SJCRH30 (cell line): Measurements from ENCODE around the gene LIG3. TPM values are rescaled to one million over a fixed set of nuclear protein-coding genes. Genes with fewer than 3 reads are reported as not detected.
"Not testable (repeated sequence)": the region's sequence is repeated elsewhere in the genome, so short reads cannot be mapped to it uniquely, and the experiment has no call there.

Experiments used
- DNase-seq, 2 experiments: peaks; one replicate each; pipeline ENCODE4 v3.0.0-alpha.2; 2015 to 2020
- H3K27ac ChIP-seq: fragments of 250-450 bp; sonication (Bioruptor Pico); 2 replicates; pipeline ENCODE4 v1.5.1; 2020; ENCODE audit warnings: mild to moderate bottlenecking, moderate library complexity
- H3K27me3 ChIP-seq: fragments of 250-450 bp; sonication (Bioruptor Pico); 2 replicates; pipeline ENCODE4 v1.5.1; 2020; ENCODE audit warnings: mild to moderate bottlenecking, moderate library complexity
- H3K36me3 ChIP-seq: fragments of 250-450 bp; sonication (Bioruptor Pico); 2 replicates; pipeline ENCODE4 v1.5.1; 2020; ENCODE audit warnings: mild to moderate bottlenecking, moderate library complexity
- H3K4me1 ChIP-seq: fragments of 250-450 bp; sonication (Bioruptor Pico); 2 replicates; pipeline ENCODE4 v1.5.1; 2020; ENCODE audit warnings: mild to moderate bottlenecking, moderate library complexity
- H3K4me3 ChIP-seq: fragments of 250-450 bp; sonication (Bioruptor Pico); 2 replicates; pipeline ENCODE4 v1.5.1; 2020; ENCODE audit warnings: mild to moderate bottlenecking, moderate library complexity
- H3K9me3 ChIP-seq: fragments of 250-450 bp; sonication (Bioruptor Pico); replicated peaks from 2 replicates; pipeline ENCODE4 v1.5.1; 2020; ENCODE audit warnings: mild to moderate bottlenecking, moderate library complexity
- total RNA-seq: library from RNA; depleted of rRNA; stranded (reverse); fragments of >200 nt; shearing (Covaris generic); gene quantifications from 2 replicates; pipeline ENCODE4 v1.2.3, GENCODE V29; 2014

Gene LIG3
- total RNA-seq, 1 experiment from 2014 or later, result 90.6 TPM

GRCh38 chr17:34990921-34991365 is 10.6 kb downstream of the LIG3 start:
- H3K27me3 ChIP-seq, result no peaks in the 10 kb centered on the region
- no peaks in the 10 kb centered on the region for H3K9me3 ChIP-seq
- no peak for DNase-seq
- H3K4me3 ChIP-seq, result no peak overlapping the region
- H3K36me3 ChIP-seq, result peaks cover 84% of the 10 kb centered on the region
- no peaks in the 10 kb centered on the region for H3K4me1 ChIP-seq
- H3K27ac ChIP-seq, result no peak overlapping the region

- DNase-seq, result no peak
- H3K9me3 ChIP-seq, result no peaks in the 10 kb centered on the region
- H3K27ac ChIP-seq, result no peak overlapping the region
- no peak overlapping the region for H3K4me3 ChIP-seq
- H3K4me1 ChIP-seq, result no peaks in the 10 kb centered on the region
- H3K36me3 ChIP-seq, result peaks cover 84% of the 10 kb centered on the region
- no peaks in the 10 kb centered on the region for H3K27me3 ChIP-seq
Measured at GRCh38 chr17:34991606-34992005, 11.3 kb downstream of the LIG3 start.

- Histone ChIP-seq H3K27ac (no peak overlapping the region), H3K27me3 (no peaks in the 10 kb centered on the region), H3K4me3 (no peak overlapping the region), H3K36me3 (peaks cover 86% of the 10 kb centered on the region), H3K9me3 (no peaks in the 10 kb centered on the region), H3K4me1 (no peaks in the 10 kb centered on the region)
- no peak for DNase-seq
Measured at GRCh38 chr17:34993031-34993430, 12.7 kb downstream of the LIG3 start.

- peaks cover 88% of the 10 kb centered on the region for H3K36me3 ChIP-seq
- no peak overlapping the region for H3K4me3 ChIP-seq
- no peaks in the 10 kb centered on the region for H3K9me3 ChIP-seq
- H3K27me3 ChIP-seq, result no peaks in the 10 kb centered on the region
- DNase-seq, result no peak
- H3K27ac ChIP-seq, result no peak overlapping the region
- H3K4me1 ChIP-seq, result no peaks in the 10 kb centered on the region
Measured at GRCh38 chr17:34996422-34997285, 16.3 kb downstream of the LIG3 start.

- peaks cover 86% of the 10 kb centered on the region for H3K36me3 ChIP-seq
Measured at GRCh38 chr17:34997355-34997862, 17.1 kb downstream of the LIG3 start.

DNA sequence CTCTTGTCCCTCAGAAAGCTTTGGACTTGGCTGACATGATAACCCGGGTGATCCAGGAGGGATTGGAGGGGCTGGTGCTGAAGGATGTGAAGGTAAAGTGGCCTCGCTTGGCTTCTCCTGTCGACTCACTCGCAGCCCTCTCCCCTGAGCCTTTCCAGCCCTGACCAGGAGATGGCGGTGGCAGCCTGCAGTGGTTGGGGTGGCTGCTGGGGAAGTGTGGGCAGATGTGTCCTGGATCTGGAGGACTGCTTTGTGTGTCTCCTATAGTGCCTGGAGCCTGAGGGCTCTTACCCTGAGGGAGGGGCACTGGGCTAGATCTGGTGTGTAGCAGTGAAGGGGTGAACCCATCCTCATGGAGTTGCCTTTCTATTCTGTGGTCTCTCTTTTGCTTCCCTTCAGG is 17.9 kb downstream of the LIG3 start:
- DNase-seq, result peak; percentile 45 to 65
- H3K9me3 ChIP-seq, result no peaks in the 10 kb centered on the region
- no peak overlapping the region for H3K4me3 ChIP-seq
- H3K4me1 ChIP-seq, result no peaks in the 10 kb centered on the region
- H3K27me3 ChIP-seq, result no peaks in the 10 kb centered on the region
- no peak overlapping the region for H3K27ac ChIP-seq
- H3K36me3 ChIP-seq, result peaks cover 81% of the 10 kb centered on the region

More at GRCh38 chr17:34997355-34997862, 17.1 kb downstream of the LIG3 start:
- no peaks in the 10 kb centered on the region for H3K9me3 ChIP-seq
- no peaks in the 10 kb centered on the region for H3K4me1 ChIP-seq
- no peak overlapping the region for H3K27ac ChIP-seq
- no peaks in the 10 kb centered on the region for H3K27me3 ChIP-seq
- no peak overlapping the region for H3K4me3 ChIP-seq
- no peak for DNase-seq

DNA sequence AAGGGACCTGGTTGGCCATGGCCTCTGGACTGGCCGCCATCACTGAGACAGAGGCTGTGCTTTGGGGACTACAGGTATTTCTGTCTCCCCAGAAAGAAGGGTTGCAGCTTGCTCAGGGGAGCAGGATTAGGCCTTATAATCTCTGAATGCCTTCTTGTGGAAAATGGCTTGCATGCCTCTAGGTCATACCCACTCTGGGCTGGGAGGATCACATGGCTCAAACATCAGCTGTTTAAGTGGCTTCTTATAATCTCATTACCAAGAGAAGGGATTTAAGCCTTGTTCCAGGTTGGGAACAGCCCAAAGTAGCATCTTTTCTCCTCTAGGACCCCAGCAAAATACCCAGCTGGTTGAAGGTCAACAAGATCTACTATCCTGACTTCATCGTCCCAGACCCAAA is 19.1 kb downstream of the LIG3 start:
- H3K27me3 ChIP-seq, result no peaks in the 10 kb centered on the region
- peaks cover 83% of the 10 kb centered on the region for H3K36me3 ChIP-seq
- no peak for DNase-seq
- H3K27ac ChIP-seq, result no peak overlapping the region
- no peaks in the 10 kb centered on the region for H3K9me3 ChIP-seq
- no peaks in the 10 kb centered on the region for H3K4me1 ChIP-seq
- H3K4me3 ChIP-seq, result no peak overlapping the region

DNA sequence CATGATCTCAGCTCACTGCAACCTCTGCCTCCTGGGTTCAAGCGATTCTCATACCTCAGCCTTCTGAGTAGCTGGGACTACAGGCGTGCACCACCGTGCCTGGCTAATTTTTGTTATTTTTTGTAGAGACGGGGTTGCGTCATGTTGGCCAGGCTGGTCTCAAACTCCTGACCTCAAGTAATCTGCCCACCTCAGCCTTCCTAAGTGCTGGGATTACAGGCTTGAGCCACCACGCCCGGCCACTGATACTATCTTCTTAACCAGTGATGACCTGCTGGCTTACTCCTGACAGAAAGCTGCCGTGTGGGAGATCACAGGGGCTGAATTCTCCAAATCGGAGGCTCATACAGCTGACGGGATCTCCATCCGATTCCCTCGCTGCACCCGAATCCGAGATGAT is 20.7 kb downstream of the LIG3 start:
- not testable (repeated sequence) for H3K27ac ChIP-seq, DNase-seq, H3K4me1 ChIP-seq, H3K27me3 ChIP-seq, H3K9me3 ChIP-seq, H3K4me3 ChIP-seq
- peaks cover 82% of the 10 kb centered on the region for H3K36me3 ChIP-seq

GRCh38 chr17:35001549-35001948 is 21.2 kb downstream of the LIG3 start:
- H3K27ac ChIP-seq, result no peak overlapping the region
- H3K4me3 ChIP-seq, result no peak overlapping the region
- H3K36me3 ChIP-seq, result peaks cover 77% of the 10 kb centered on the region
- H3K4me1 ChIP-seq, result no peaks in the 10 kb centered on the region
- no peaks in the 10 kb centered on the region for H3K9me3 ChIP-seq
- H3K27me3 ChIP-seq, result no peaks in the 10 kb centered on the region
- no peak for DNase-seq

DNA sequence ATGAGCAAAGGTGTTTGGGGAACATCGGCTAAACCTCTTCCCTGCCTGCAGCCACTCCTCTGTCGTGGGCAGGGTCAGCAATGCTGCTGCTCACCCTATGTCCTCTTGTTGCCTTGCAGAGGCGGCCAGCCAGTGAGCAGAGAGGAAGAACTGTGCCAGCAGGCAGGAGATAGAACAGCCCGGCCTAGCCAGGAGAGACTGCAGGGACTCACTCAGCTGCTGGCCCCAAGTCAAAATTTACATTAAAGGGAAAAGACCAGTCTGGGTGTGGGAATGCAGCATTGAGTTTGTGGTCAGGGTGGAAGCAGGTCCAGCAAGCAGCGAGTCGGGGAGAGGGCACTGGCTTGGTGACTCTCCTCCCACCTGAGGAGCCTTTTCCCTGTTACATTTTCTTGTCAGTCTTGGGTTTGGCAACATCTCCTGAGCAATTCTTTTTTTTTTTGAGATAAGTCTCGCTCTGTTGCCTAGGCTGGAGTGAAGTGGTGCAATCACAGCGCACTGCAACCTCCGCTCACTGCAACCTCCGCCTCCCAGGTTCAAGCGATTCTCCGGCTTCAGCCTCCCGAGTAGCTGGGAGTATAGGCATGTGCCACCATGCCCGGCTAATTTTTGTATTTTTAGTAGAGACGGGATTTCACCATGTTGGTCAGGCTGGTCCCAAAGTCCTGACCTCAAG is 22.7 kb downstream of the LIG3 start:
- no peaks in the 10 kb centered on the region for H3K4me1 ChIP-seq
- peaks cover 69% of the 10 kb centered on the region for H3K36me3 ChIP-seq
- no peak for DNase-seq
- H3K27me3 ChIP-seq, result no peaks in the 10 kb centered on the region
- no peak overlapping the region for H3K4me3 ChIP-seq
- H3K27ac ChIP-seq, result no peak overlapping the region
- H3K9me3 ChIP-seq, result no peaks in the 10 kb centered on the region

- DNase-seq, result no peak
- no peaks in the 10 kb centered on the region for H3K27me3 ChIP-seq
- no peaks in the 10 kb centered on the region for H3K9me3 ChIP-seq
- no peak overlapping the region for H3K4me3 ChIP-seq
- H3K36me3 ChIP-seq, result peaks cover 65% of the 10 kb centered on the region
- H3K4me1 ChIP-seq, result no peaks in the 10 kb centered on the region
- no peak overlapping the region for H3K27ac ChIP-seq
Measured at GRCh38 chr17:35003778-35004177, 23.5 kb downstream of the LIG3 start.

GRCh38 chr17:35006345-35006744 is 26.0 kb downstream of the LIG3 start:
- no peak for DNase-seq
- H3K9me3 ChIP-seq, result no peaks in the 10 kb centered on the region
- no peaks in the 10 kb centered on the region for H3K27me3 ChIP-seq
- H3K4me3 ChIP-seq, result no peak overlapping the region
- H3K27ac ChIP-seq, result no peak overlapping the region
- no peaks in the 10 kb centered on the region for H3K4me1 ChIP-seq
- peaks cover 44% of the 10 kb centered on the region for H3K36me3 ChIP-seq

- H3K27me3 ChIP-seq, result no peaks in the 10 kb centered on the region
- 0 out of 2 replicates have a peak, but pooled peaks cover 4% of the 10 kb centered on the region for H3K4me1 ChIP-seq
- peaks cover 44% of the 10 kb centered on the region for H3K36me3 ChIP-seq
- no peak for DNase-seq
- H3K9me3 ChIP-seq, result no peaks in the 10 kb centered on the region
- H3K4me3 ChIP-seq, result no peak overlapping the region
- H3K27ac ChIP-seq, result no peak overlapping the region
Measured at GRCh38 chr17:35006961-35007360, 26.6 kb downstream of the LIG3 start.

GRCh38 chr17:35010093-35010492 is 29.8 kb downstream of the LIG3 start:
- H3K36me3 ChIP-seq, result peaks cover 20% of the 10 kb centered on the region
- 0 out of 2 replicates have a peak, but pooled peaks cover 5% of the 10 kb centered on the region for H3K4me1 ChIP-seq
- no peaks in the 10 kb centered on the region for H3K9me3 ChIP-seq
- DNase-seq, result no peak
- no peak overlapping the region for H3K4me3 ChIP-seq
- H3K27ac ChIP-seq, result no peak overlapping the region
- H3K27me3 ChIP-seq, result no peaks in the 10 kb centered on the region

- peak; percentile 24 to 62 for DNase-seq
- H3K9me3 ChIP-seq, result no peaks in the 10 kb centered on the region
- no peak overlapping the region for H3K4me3 ChIP-seq
- H3K27ac ChIP-seq, result no peak overlapping the region
- no peaks in the 10 kb centered on the region for H3K27me3 ChIP-seq
- peaks cover 9% of the 10 kb centered on the region for H3K36me3 ChIP-seq
- H3K4me1 ChIP-seq, result 0 out of 2 replicates have a peak, but pooled peaks cover 5% of the 10 kb centered on the region
Measured at GRCh38 chr17:35011671-35012216, 31.4 kb downstream of the LIG3 start.
